Neuronal stem cell (in vitro differentiated cells): ENCODE results near the gene NDNF.

ENCODE experiments used
- DNase-seq: peaks from one replicate; pipeline ENCODE4 v3.0.0-alpha.2; 2013; ENCODE audit warnings: low spot score
- H2AFZ ChIP-seq: one replicate; pipeline ENCODE4 v1.6.1; 2013; ENCODE audit warnings: mild to moderate bottlenecking, low read length, inconsistent platforms
- H2AK5ac ChIP-seq: 2 replicates; pipeline ENCODE4 v1.6.1; 2013; ENCODE audit warnings: low read depth, mild to moderate bottlenecking, inconsistent platforms, low read length, moderate library complexity, mixed read lengths
- H2BK120ac ChIP-seq: 2 replicates; pipeline ENCODE4 v1.6.1; 2013; ENCODE audit warnings: low read depth, mild to moderate bottlenecking, inconsistent platforms, low read length, moderate library complexity, mixed read lengths
- H2BK12ac ChIP-seq: one replicate; pipeline ENCODE4 v1.6.1; 2013; ENCODE audit warnings: low read length, inconsistent platforms
- H2BK15ac ChIP-seq: 2 replicates; pipeline ENCODE4 v1.6.1; 2013; ENCODE audit warnings: mild to moderate bottlenecking, low read length, inconsistent platforms, mixed read lengths
- H2BK5ac ChIP-seq: one replicate; pipeline ENCODE4 v1.6.1; 2013; ENCODE audit warnings: inconsistent platforms, mild to moderate bottlenecking, low read length, moderate library complexity
- H3K14ac ChIP-seq: one replicate; pipeline ENCODE4 v1.6.1; 2013; ENCODE audit warnings: low read length, inconsistent platforms
- H3K18ac ChIP-seq: 2 replicates; pipeline ENCODE4 v1.6.1; 2013; ENCODE audit warnings: low read length, inconsistent platforms
- H3K23ac ChIP-seq: 2 replicates; pipeline ENCODE4 v1.6.1; 2013; ENCODE audit warnings: low read depth, mild to moderate bottlenecking, mixed read lengths, low read length, inconsistent platforms; ENCODE audit not compliant: poor library complexity
- H3K27ac ChIP-seq: replicated peaks from 3 replicates; pipeline ENCODE4 v1.5.1; 2013; ENCODE audit warnings: low read length, inconsistent platforms
- H3K27me3 ChIP-seq, 3 experiments: 2 replicates each; pipeline ENCODE4 v1.6.1; 2013; ENCODE audit warnings: low read length in 3 of 3, mild to moderate bottlenecking in 2 of 3, inconsistent platforms in 1 of 3, low read depth in 1 of 3, mixed read lengths in 1 of 3, moderate library complexity in 1 of 3; ENCODE audit not compliant: control insufficient read depth in 3 of 3, insufficient read depth in 3 of 3
- H3K36me3 ChIP-seq, 2 donors: replicated peaks in 1 of 2; 2 replicates each; pipeline ENCODE4 v1.6.1; 2013; ENCODE audit warnings: low read length in 2 of 2; ENCODE audit not compliant: control insufficient read depth in 2 of 2, insufficient read depth in 2 of 2
- H3K4ac ChIP-seq: 2 replicates; pipeline ENCODE4 v1.6.1; 2013; ENCODE audit warnings: inconsistent platforms, mild to moderate bottlenecking, low read length, moderate library complexity
- H3K4me1 ChIP-seq, 2 donors: 1 replicate in 1 of 2; 2 replicates in 1 of 2; pipeline ENCODE4 v1.6.1; 2013; ENCODE audit warnings: low read length in 2 of 2, low read depth in 1 of 2; ENCODE audit not compliant: control insufficient read depth in 2 of 2, insufficient read depth in 1 of 2
- H3K4me2 ChIP-seq: one replicate; pipeline ENCODE4 v1.6.1; 2013; ENCODE audit warnings: mild to moderate bottlenecking, low read length, inconsistent platforms; ENCODE audit not compliant: insufficient read depth, poor library complexity, severe bottlenecking
- H3K4me3 ChIP-seq, 2 donors: 2 replicates each; pipeline ENCODE4 v1.5.1; 2013; ENCODE audit warnings: low read length in 2 of 2, mild to moderate bottlenecking in 2 of 2, inconsistent platforms in 1 of 2, moderate library complexity in 1 of 2
- H3K79me1 ChIP-seq: one replicate; pipeline ENCODE4 v1.6.1; 2013; ENCODE audit warnings: low read depth, mild to moderate bottlenecking, inconsistent platforms, low read length, moderate library complexity
- H3K9ac ChIP-seq: one replicate; pipeline ENCODE4 v1.6.1; 2013; ENCODE audit warnings: mild to moderate bottlenecking, low read depth, low read length, inconsistent platforms; ENCODE audit not compliant: poor library complexity
- H3K9me3 ChIP-seq, 2 donors: replicated peaks in 1 of 2; 2 replicates each; pipeline versions ENCODE3 to v1.6.1; 2013; ENCODE audit warnings: low read length in 2 of 2, mild to moderate bottlenecking in 2 of 2, inconsistent platforms in 1 of 2, low read depth in 1 of 2, mixed read lengths in 1 of 2, moderate library complexity in 1 of 2; ENCODE audit not compliant: control insufficient read depth in 2 of 2, insufficient read depth in 1 of 2
- H4K8ac ChIP-seq: one replicate; pipeline ENCODE4 v1.6.1; 2013; ENCODE audit warnings: low read depth, mild to moderate bottlenecking, inconsistent platforms, low read length, moderate library complexity
- H4K91ac ChIP-seq: one replicate; pipeline ENCODE4 v1.6.1; 2013; ENCODE audit warnings: low read length, low read depth, mild to moderate bottlenecking, inconsistent platforms; ENCODE audit not compliant: poor library complexity
- WGBS, 2 donors: extraction: QIAGEN DNeasy Blood & Tissue Kit; methylation state at CpG; one replicate each; pipeline ENCODE4 v1.1.7; 2013; ENCODE audit warnings: missing lambda C conversion rate in 2 of 2, mixed read lengths in 1 of 2; ENCODE audit not compliant: insufficient read length in 2 of 2, insufficient replicate concordance in 1 of 2; ENCODE audit errors: extremely low coverage in 2 of 2; 5-methylcytosine and 5-hydroxymethylcytosine counted together

The NDNF gene

DNA sequence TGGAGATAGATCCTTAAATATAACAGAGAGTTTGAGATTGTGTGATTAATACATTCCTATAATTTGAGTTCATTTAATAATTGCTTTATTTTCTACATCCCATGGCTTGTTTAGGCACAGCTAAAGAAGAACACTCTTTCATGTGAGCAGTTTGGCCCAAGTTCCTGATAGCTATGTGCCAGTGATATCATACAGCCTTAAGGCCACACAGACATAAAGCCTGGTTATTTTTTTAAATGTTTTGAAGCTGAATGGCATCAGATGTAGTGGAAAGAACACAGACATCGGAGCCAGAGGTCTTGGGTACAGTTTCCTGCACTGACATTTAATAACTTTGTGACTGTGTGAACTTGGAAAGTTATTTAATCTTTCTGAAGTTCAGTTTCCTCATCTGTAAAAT is 7.0 kb upstream of the NDNF start:
- no CpG with 5 or more reads among the region's 1 CpG for WGBS, 2 donors
- H2BK120ac ChIP-seq: no peak overlapping the region
- no peak overlapping the region for H3K4me2 ChIP-seq
- H3K9ac ChIP-seq: no peak overlapping the region
- peaks cover 0 to 24% (median 0%) of the 10 kb centered on the region in 3 experiments for H3K27me3 ChIP-seq
- H2BK15ac ChIP-seq: no peak overlapping the region
- no peak overlapping the region for H2AK5ac ChIP-seq
- H2AFZ ChIP-seq: no peak overlapping the region
- H3K4me3 ChIP-seq: no peak overlapping the region
- no peak overlapping the region for H4K91ac ChIP-seq
- H4K8ac ChIP-seq: no peak overlapping the region
- peaks cover 0 to 5% of the 10 kb centered on the region in 2 donors for H3K9me3 ChIP-seq
- H3K79me1 ChIP-seq: no peaks in the 10 kb centered on the region
- H3K27ac ChIP-seq: no peak overlapping the region
- DNase-seq: no peak
- H3K4ac ChIP-seq: no peak overlapping the region
- no peak overlapping the region for H3K18ac ChIP-seq
- H3K14ac ChIP-seq: no peak overlapping the region
- H3K4me1 ChIP-seq: no peaks in the 10 kb centered on the region
- H3K23ac ChIP-seq: no peak overlapping the region
- no peak overlapping the region for H2BK5ac ChIP-seq
- no peaks in the 10 kb centered on the region for H3K36me3 ChIP-seq
- no peak overlapping the region for H2BK12ac ChIP-seq

DNA sequence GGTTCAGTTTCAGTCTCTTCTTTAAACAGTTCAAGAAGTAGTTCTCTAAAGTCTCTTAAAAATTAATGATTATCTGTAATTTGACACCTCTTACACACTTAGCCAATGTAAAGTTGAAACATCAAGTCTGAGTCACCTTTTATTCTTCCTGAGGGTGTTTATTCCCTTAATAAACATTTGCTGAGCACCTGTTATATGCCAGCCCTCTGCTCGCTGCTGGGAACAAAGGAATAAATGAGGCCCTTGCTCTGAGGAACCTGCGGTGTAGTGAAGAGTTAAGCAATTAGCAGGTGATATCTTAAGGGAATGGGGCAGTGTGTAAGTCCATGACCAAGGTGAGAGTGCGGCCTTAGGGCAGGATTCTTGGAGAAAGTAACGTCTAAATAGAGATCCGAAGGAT is 5.2 kb upstream of the NDNF start:
- H3K27me3 ChIP-seq: peaks cover 0 to 26% (median 5%) of the 10 kb centered on the region in 3 experiments
- no peak overlapping the region for H2AFZ ChIP-seq
- H3K9ac ChIP-seq: no peak overlapping the region
- H3K18ac ChIP-seq: no peak overlapping the region
- WGBS, 2 donors: no CpG with 5 or more reads among the region's 5 CpGs
- no peaks in the 10 kb centered on the region for H3K36me3 ChIP-seq
- no peak overlapping the region for H3K27ac ChIP-seq
- H2AK5ac ChIP-seq: no peak overlapping the region
- H3K4me2 ChIP-seq: no peak overlapping the region
- no peak overlapping the region for H2BK15ac ChIP-seq
- H3K4me1 ChIP-seq: peaks cover 0 to 3% of the 10 kb centered on the region in 2 donors
- no peak overlapping the region for H2BK5ac ChIP-seq
- DNase-seq: no peak
- H3K9me3 ChIP-seq: peaks cover 0 to 5% of the 10 kb centered on the region in 2 donors
- H3K79me1 ChIP-seq: no peaks in the 10 kb centered on the region
- no peak overlapping the region for H3K4me3 ChIP-seq
- H4K8ac ChIP-seq: no peak overlapping the region
- H3K4ac ChIP-seq: no peak overlapping the region
- H3K23ac ChIP-seq: no peak overlapping the region
- H4K91ac ChIP-seq: no peak overlapping the region
- no peak overlapping the region for H2BK12ac ChIP-seq
- no peak overlapping the region for H3K14ac ChIP-seq
- H2BK120ac ChIP-seq: no peak overlapping the region

DNA sequence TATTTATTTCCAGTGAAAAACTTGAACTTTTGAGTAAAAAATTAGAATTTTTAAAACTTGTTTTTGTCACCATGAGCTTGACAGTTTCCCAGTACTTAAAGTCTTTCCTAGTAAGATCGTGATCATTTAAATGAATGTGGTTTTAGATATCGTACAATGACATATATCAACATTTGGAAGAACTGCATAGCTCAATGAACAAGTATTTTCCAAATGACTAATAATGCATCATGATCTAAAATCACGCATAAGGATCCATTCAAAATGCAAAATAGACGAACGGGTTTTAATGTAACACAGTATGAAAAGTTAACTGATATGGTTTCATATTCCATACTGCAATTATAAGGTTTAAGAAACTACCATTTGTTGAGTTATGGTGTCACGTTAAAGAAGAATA is 4.1 kb upstream of the NDNF start:
- Histone ChIP-seq H3K23ac (no peak overlapping the region), H2BK5ac (no peak overlapping the region), H3K27me3 (peaks cover 0 to 26% (median 5%) of the 10 kb centered on the region in 3 experiments), H3K14ac (no peak overlapping the region), H2BK12ac (no peak overlapping the region), H3K4ac (no peak overlapping the region), H3K79me1 (no peaks in the 10 kb centered on the region), H4K8ac (no peak overlapping the region), H3K9me3 (peaks cover 0 to 5% of the 10 kb centered on the region in 2 donors), H3K4me3 (no peak overlapping the region), H2BK120ac (no peak overlapping the region), H3K4me2 (no peak overlapping the region), H4K91ac (no peak overlapping the region), H3K4me1 (peaks cover 0 to 3% of the 10 kb centered on the region in 2 donors), H2AK5ac (no peak overlapping the region), H3K36me3 (no peaks in the 10 kb centered on the region), H3K9ac (no peak overlapping the region), H2BK15ac (no peak overlapping the region), H3K18ac (no peak overlapping the region), H3K27ac (no peak overlapping the region), H2AFZ (no peak overlapping the region)
- DNase-seq: no peak
- WGBS, 2 donors: no CpG with 5 or more reads among the region's 6 CpGs

DNA sequence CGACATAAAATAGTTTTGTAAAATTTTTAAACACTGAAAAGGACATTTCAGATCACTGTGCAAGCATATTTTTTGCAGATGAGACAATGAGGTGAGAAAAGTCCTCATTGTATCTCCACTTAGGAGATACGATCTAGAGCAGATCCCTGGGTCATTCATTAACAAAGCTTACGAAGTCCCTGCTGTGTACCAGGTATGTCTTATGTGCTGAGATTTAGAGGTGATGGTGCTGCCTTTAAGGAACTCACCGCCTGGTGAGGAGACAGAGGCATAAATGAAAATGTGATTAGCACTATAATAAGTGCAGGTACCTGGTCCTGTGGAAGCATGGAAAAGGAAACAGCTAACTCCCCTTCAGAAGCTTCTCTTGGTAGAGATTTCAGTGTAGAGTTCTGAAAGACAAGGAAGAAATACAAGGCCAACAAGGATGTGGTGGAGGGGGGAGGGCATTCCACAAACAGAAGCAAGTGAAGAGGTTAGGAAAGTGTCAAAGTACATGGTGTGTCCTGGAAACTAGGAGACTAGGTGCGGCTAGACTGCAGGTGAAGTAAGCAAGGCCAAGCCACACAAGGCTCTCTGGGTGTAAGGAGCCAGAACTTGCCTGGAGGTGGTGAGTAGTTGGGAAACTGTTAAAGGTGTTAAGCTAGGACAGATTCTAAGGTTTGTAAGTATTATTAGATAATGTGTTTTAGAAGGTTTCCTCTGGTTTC is 1.5 kb upstream of the NDNF start:
- WGBS, 2 donors: no CpG with 5 or more reads among the region's 5 CpGs
- H3K9ac ChIP-seq: no peak overlapping the region
- H4K8ac ChIP-seq: no peak overlapping the region
- no peak overlapping the region for H3K4me3 ChIP-seq
- no peak overlapping the region for H2AFZ ChIP-seq
- H2BK120ac ChIP-seq: no peak overlapping the region
- H3K14ac ChIP-seq: no peak overlapping the region
- H3K23ac ChIP-seq: no peak overlapping the region
- no peak overlapping the region for H2AK5ac ChIP-seq
- H3K27ac ChIP-seq: no peak overlapping the region
- H3K36me3 ChIP-seq: no peaks in the 10 kb centered on the region
- H3K27me3 ChIP-seq: peaks cover 0 to 26% (median 5%) of the 10 kb centered on the region in 3 experiments
- H3K4ac ChIP-seq: no peak overlapping the region
- no peak for DNase-seq
- no peak overlapping the region for H2BK15ac ChIP-seq
- H4K91ac ChIP-seq: no peak overlapping the region
- no peaks in the 10 kb centered on the region for H3K79me1 ChIP-seq
- no peak overlapping the region for H3K4me2 ChIP-seq
- no peak overlapping the region for H2BK12ac ChIP-seq
- peaks cover 0 to 13% of the 10 kb centered on the region in 2 donors for H3K4me1 ChIP-seq
- H2BK5ac ChIP-seq: no peak overlapping the region
- H3K18ac ChIP-seq: no peak overlapping the region
- no peaks in the 10 kb centered on the region for H3K9me3 ChIP-seq
